OCI-LY7 (cell line): ENCODE results near the gene PARVG. TPM values are rescaled to one million over a fixed set of nuclear protein-coding genes. Genes with fewer than 3 reads are reported as not detected.

Source experiments
- BruUV-seq: library from RNA; stranded (reverse); fragments of 400-500 nt; replicated peaks from 2 replicates; lab custom pipeline; 2021; lab: Mats Ljungman, UMichigan
- CTCF ChIA-PET: fragments of 300-600 bp; sonication (Branson Sonifier 250); formaldehyde crosslinking; loops from one replicate; lab custom pipeline; 2022; ENCODE audit warnings: antibody characterized with exemption; ENCODE audit not compliant: unreplicated experiment; lab: Charles Lee
- POLR2A ChIA-PET: fragments of 300-600 bp; sonication (Branson Sonifier 250); formaldehyde crosslinking; loops from one replicate; lab custom pipeline; 2022; ENCODE audit warnings: antibody characterized with exemption; lab: Charles Lee
- DNase-seq: peaks from one replicate; pipeline ENCODE4 v3.0.0-alpha.2; 2015; ENCODE audit warnings: low spot score
- H2AFZ ChIP-seq: fragments of 200-600 bp; sonication (generic), shearing (Covaris generic); 2 replicates; pipeline ENCODE4 v1.6.1; 2014; ENCODE audit warnings: mild to moderate bottlenecking, antibody characterized with exemption, low read length, moderate library complexity
- H3K27ac ChIP-seq: fragments of 200-600 bp; sonication (generic); 2 replicates; pipeline ENCODE4 v1.5.1; 2014; ENCODE audit warnings: mixed run types, low read depth, mild to moderate bottlenecking, moderate library complexity, low read length, inconsistent platforms; ENCODE audit not compliant: poor library complexity, severe bottlenecking
- H3K36me3 ChIP-seq: fragments of 200-600 bp; sonication (generic); 2 replicates; pipeline ENCODE4 v1.6.1; 2014; ENCODE audit warnings: mild to moderate bottlenecking, antibody characterized with exemption, low read length, moderate library complexity, mixed read lengths; ENCODE audit not compliant: insufficient read depth
- H3K4me1 ChIP-seq: fragments of 200-600 bp; sonication (generic); 2 replicates; pipeline ENCODE4 v1.5.1; 2014; ENCODE audit warnings: mild to moderate bottlenecking, low read length; ENCODE audit not compliant: insufficient read depth, poor library complexity, severe bottlenecking
- H3K4me2 ChIP-seq: fragments of 200-600 bp; sonication (generic); 2 replicates; pipeline ENCODE4 v1.6.1; 2014; ENCODE audit warnings: mild to moderate bottlenecking, low read length
- H3K4me3 ChIP-seq: fragments of 200-600 bp; sonication (generic); 2 replicates; pipeline ENCODE4 v1.5.1; 2014; ENCODE audit warnings: mild to moderate bottlenecking, low read depth, low read length; ENCODE audit not compliant: poor library complexity, severe bottlenecking
- H3K79me2 ChIP-seq: fragments of 200-600 bp; sonication (generic); 2 replicates; pipeline ENCODE4 v1.6.1; 2016; ENCODE audit warnings: low read depth, mild to moderate bottlenecking, low read length, moderate library complexity, mixed read lengths; ENCODE audit not compliant: insufficient read depth
- H3K9me2 ChIP-seq: fragments of 200-600 bp; sonication (generic); 2 replicates; pipeline ENCODE4 v1.6.1; 2016; ENCODE audit warnings: mild to moderate bottlenecking, low read length, mixed read lengths; ENCODE audit not compliant: insufficient read depth
- H3K9me3 ChIP-seq: fragments of 200-600 bp; sonication (generic); 2 replicates; pipeline ENCODE4 v1.6.1; 2014; ENCODE audit warnings: mild to moderate bottlenecking, mixed run types, low read length, mixed read lengths
- H4K20me1 ChIP-seq: fragments of 200-600 bp; sonication (generic); 2 replicates; pipeline ENCODE4 v1.6.1; 2014; ENCODE audit warnings: mild to moderate bottlenecking, antibody characterized with exemption, low read length, moderate library complexity, mixed read lengths; ENCODE audit not compliant: insufficient read depth
- CTCF ChIP-seq: fragments of 200-600 bp; sonication (generic); conservative IDR thresholded peaks from 2 replicates; pipeline ENCODE4 v1.5.1; 2014; ENCODE audit warnings: mild to moderate bottlenecking, antibody characterized with exemption, low read length, moderate library complexity, mixed read lengths
- EZH2phosphoT487 ChIP-seq: fragments of 200-600 bp; sonication (generic); IDR thresholded peaks from 2 replicates; pipeline ENCODE4 v1.6.1; 2018; ENCODE audit warnings: low read depth, borderline replicate concordance, mild to moderate bottlenecking, mixed run types, antibody characterized with exemption, low read length, moderate library complexity, mixed read lengths
- intact Hi-C: fragments of 100-400 bp; cut with micrococcal nuclease; formaldehyde crosslinking; loops from one replicate; pipeline ENCODE4 v1.10.0; 2022; ENCODE audit not compliant: unreplicated experiment
- total RNA-seq, 2 experiments: library from RNA; depleted of rRNA in 1 of 2; stranded (reverse); fragments of >200 nt in 1 of 2; shearing (Covaris generic) in 1 of 2; gene quantifications; 2 replicates each; pipeline ENCODE4 v1.2.3, GENCODE V29; 2014 to 2022

PARVG gene
- total RNA-seq, 2 experiments from 2014 or later, result 0.85 to 7.7 TPM

GRCh38 chr22:44256556-44257485, 76.1 kb downstream of the PARVG start:
- Histone ChIP-seq H3K27ac (no peak overlapping the region), H3K4me2 (no peak overlapping the region), H3K4me3 (no peak overlapping the region), H3K9me2 (no peaks in the 10 kb centered on the region), H3K79me2 (no peaks in the 10 kb centered on the region), H2AFZ (no peak overlapping the region), H3K4me1 (no peaks in the 10 kb centered on the region), H4K20me1 (no peaks in the 10 kb centered on the region), H3K9me3 (no peaks in the 10 kb centered on the region), H3K36me3 (no peaks in the 10 kb centered on the region)
- CTCF ChIA-PET, result no interaction called here
- intact Hi-C loops, result no loop called here
- DNase-seq, result no peak
- no TSS peak for BruUV-seq
- TF ChIP-seq CTCF, result no peak
- no peak for TF ChIP-seq EZH2phosphoT487
- POLR2A ChIA-PET, result no interaction called here

Other genes with a start within 250 kb of the PARVG start
- 34.6 and 39.0 TPM in 2 replicates for gene SAMM50, start 225.5 kb upstream of the PARVG start, total RNA-seq (2014; rRNA removed; shearing (Covaris generic))
- 64.2 and 72.9 TPM in 2 replicates for gene SAMM50, start 225.5 kb upstream of the PARVG start, total RNA-seq (2022)
- gene PARVB, start 156.6 kb upstream of the PARVG start, total RNA-seq (2014; rRNA removed; shearing (Covaris generic)), result 0.05 TPM in 1 of 2 replicates, not detected in the other
- gene PARVB, start 156.6 kb upstream of the PARVG start, total RNA-seq (2022), result 0.34 and 0.42 TPM in 2 replicates
- gene SHISAL1, start 132.0 kb downstream of the PARVG start, total RNA-seq (2014; rRNA removed; shearing (Covaris generic)), result not detected in 2 replicates
- not detected in 2 replicates for gene SHISAL1, start 132.0 kb downstream of the PARVG start, total RNA-seq (2022)